Activated CD8-positive, alpha-beta memory T cell treated with anti-CD3 and anti-CD28 coated beads, Interleukin-2, amount 50 U/mL, for 4 hours (primary cell): Measurements from ENCODE around the gene TEKT3.

Experiments used
- DNase-seq: peaks from one replicate; pipeline ENCODE4 v3.0.0-alpha.2; 2020

TEKT3 gene

DNA sequence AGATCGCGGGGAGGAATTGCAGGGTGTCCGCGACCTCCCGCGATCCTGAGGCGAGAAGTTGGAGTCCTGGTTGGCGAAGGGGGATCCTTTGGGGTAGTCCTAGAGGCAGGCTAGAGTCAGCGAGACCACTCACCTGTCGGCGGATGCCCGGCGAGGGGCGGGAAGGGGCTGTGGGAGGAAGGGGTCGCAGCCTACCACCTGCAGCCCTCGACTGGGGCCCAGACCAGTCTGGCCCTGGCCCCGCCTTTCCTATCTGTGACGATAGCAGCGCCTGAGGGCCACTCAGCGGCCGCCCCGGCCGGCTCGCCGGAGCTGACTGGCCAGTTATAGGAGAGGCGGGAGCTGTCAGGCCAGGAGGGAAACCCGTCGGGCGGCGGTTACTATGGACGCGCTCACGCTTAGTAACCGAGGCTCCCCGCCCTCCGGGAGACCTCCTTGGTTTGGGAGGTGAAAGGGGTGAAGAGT is at the start of gene TEKT3:
TEKT3 (minus strand) TSS at position 213 of the 465 bp plus-strand sequence. CDS start 10,012 bp downstream, outside the sequence.
- DNase-seq = no peak

DNA sequence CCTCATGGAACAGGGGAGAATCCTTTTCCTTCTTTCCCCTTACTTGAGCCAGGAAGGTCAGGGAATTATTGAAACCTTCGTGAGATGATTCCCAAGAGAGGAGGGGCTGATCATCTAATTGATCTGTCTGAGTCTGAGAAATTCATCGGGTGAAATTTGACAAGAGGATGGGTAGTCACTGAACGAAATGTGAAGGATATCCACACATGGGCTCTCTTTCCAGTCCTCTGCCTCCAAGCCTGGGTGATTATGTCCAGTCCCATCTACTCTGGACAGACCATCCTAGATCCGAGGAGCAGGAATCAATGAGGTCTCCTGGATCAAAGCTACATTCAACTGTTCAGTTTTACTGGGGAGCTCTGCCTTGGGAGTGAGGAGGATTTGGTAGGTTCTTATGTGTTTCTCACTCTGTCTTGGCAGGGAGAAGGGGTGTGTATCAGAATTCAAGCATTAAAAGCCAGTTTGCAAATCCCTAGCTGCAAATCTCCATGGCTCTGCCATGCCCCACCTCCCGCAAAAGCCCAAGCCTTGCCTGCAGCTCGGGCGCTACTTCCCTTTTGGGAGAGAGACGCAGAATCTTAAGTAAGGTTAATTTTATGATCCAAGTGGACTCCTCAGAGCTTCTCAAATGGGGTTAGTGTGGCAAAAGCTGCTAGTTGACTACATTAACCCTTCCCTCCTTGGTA is 47.1 kb upstream of the TEKT3 start:
- no peak for DNase-seq

DNA sequence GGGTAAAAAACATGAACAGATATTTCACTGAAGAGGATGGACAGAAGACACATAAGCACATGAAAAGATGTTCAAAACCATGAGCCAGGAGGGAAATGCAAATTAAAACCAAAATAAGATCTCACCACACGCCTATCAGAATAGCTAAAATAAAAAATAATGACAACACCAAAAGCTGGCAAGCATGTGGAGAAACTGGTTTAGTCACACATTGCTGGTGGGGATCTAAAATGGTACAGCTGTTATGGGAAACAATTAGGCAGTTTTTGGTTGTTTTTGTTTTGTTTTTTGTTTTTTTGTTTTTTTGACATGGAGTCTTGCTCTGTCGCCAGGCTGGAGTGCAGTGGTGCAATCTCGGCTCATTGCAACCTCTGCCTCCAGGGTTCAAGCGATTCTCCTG is 44.7 kb upstream of the TEKT3 start:
- no peak for DNase-seq

DNA sequence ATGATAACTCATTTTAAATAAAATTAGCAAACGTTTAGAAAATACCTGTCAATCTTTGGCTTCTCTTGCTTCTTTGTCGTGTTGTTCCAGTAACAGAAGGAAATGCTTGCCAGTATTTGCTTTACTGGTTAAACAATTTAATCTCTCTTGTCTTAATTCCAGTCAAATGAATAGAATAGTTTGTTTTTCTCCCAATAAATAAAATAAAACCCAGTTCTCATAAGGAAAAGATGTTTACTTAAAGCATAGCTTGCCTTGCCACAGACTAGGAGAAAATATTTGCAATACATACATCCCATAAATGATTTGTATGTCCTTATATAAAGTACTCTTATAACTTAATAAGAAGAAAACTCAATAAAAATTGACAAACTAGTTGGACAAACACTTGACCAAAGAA is 43.9 kb upstream of the TEKT3 start:
- no peak for DNase-seq

DNA sequence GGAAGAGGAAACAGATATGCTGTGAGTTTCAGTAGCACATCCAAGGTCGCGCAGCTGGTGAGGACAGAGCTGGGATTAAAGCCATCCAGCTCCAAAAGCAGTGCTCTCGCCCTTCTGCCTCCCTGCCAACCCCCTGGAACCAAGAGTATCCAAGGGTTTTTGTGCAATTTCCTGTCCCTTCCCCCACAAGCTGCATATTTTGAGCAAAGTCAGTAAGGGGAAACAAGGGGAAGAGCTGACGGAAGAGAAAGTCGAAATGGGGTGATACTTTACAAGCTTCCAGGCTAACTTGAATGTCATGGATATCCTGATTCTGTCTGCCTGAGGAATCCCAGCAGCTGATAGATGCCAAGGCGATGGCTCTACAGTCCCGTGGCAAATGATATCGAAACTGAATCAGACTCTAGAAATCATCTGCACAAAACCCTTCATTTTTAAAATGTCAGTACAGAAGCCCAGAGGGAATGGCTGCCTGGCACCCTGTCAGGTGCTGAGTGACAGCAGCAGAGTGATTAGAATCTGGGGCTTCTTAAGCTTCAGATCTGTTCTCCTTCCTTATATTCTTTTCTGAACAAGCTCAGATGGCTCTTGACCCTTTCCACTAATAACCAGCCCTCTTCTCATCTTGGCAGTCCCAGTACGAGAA is 42.9 kb upstream of the TEKT3 start:
- no peak for DNase-seq

DNA sequence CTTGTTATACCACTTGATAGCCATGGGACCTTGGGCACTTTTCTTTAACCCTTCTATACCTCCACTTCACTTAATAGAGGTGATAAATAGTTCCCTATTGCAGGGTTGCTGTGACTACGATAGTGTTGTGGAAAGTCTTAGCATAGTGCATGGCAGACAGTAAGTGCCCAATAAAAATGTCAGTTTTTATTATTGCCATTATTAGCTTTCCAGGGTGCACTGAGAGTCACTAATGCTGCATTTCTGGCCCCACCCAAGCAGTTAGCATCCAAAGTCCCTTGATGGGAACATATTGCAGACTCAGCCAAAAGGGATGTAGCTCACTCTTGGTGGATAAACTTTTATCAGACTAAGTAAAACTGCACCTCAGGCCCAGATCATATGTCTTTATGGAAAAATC is 41.5 kb upstream of the TEKT3 start:
- DNase-seq = no peak

DNA sequence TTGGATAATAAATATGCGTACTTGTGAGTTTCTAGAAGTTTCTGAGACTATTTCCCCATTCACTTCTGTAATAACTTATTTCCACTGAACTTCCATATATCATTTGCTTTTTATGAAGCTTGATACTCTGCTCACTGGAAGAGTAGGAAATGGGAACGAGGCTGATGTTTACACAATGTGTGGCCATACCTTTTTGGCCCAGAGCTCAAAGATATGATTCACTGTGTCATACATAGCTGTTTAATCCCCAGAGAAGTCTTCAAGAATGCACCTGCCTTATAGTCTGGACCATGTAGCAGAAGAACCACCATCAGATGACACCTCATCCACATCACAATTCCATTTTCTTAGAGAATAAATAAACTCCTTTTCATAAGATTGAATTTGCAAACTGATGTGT is 40.3 kb upstream of the TEKT3 start:
- no peak for DNase-seq

DNA sequence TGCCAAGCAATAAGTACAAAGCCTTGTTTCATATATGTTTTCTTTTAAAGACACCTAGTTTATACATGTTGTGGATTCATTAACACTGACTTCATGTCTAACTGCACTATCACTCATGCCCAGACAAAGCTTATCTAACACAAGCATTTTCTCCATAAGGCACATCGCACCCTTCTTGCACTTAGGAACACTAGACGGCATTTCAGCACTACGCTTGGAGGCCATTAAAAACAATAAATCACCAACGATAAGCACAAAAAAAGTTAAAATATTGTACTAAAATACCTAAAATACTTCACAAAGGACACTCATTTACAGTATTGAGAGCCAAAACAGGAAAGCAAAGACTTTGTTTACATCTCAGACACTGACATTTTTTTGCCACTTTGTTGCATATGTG is 39.0 kb upstream of the TEKT3 start:
- DNase-seq = no peak

DNA sequence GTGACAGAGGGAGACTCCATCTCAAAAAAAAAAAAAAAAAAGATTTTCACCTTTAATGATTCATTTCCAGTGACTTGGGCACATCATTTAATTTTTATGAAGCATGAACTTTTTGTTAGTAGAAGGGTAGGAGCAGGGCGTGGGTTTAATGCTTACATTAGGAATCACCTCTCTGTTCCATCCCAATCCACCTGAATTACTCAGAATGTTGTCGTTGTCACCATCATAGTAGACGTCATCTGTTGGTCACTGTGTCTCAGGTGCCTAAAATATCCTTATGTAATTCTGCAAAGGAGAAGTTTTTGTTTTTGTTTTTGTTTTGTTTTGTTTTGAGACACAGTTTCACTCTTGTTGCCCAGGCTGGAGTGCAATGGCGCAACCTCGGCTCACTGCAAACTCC is 38.3 kb upstream of the TEKT3 start:
- DNase-seq = no peak

DNA sequence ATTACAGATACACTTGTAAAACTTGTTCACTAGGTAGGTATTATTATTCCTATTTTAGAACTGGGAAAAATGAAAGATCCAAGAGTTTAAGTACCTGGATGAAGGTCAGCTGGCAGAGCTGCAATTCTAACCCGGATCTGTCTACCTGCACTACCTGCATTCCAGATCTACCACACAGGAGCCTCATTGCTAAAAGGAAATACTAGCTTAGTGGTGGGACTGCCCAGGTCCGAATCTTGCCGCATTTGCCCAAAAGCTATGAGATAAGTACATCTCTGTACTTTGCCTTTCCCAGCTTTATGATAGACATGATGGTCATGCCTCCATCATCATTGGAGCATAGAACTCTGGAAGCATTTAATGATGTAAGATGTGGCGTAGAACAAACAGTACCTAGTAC is 36.8 kb upstream of the TEKT3 start:
- no peak for DNase-seq

DNA sequence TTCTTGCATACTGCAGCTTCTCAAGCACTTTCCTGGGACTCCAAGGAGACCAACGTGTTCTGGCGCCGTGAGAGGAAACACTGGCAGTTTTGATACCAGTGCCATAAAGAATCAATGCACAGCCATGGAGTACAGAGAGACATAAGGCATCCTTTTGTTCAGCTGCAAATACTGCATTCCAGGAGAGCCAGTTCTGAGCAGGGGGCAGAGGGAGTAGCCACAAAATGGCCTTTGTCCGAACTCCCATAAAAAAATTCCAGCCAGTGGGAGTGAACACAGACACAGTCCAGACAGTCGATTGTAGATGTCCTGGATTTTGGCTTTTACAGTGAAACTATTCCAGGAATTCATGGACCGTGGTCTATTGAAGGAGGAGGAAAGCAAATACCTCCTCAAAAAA is 36.2 kb upstream of the TEKT3 start:
- DNase-seq = no peak

DNA sequence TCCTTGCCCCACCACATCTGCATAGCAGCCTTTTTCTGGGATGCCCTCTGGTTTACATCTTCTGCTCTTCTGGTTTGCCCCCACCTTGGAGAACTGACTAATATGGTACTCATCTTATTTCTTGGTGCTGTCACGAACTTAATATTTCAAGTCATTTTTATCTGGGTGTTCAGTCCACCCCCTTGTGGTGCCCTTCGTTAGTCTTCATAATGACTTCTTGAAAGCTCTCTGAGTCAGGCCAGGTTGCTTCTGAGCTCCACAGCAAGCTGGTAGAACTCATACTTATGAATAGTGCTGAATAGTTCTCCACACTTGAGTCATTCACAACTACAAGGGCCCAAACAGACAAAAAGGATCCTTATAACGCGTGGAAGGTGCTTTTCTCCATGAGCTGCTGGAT is 35.8 kb upstream of the TEKT3 start:
- no peak for DNase-seq

DNA sequence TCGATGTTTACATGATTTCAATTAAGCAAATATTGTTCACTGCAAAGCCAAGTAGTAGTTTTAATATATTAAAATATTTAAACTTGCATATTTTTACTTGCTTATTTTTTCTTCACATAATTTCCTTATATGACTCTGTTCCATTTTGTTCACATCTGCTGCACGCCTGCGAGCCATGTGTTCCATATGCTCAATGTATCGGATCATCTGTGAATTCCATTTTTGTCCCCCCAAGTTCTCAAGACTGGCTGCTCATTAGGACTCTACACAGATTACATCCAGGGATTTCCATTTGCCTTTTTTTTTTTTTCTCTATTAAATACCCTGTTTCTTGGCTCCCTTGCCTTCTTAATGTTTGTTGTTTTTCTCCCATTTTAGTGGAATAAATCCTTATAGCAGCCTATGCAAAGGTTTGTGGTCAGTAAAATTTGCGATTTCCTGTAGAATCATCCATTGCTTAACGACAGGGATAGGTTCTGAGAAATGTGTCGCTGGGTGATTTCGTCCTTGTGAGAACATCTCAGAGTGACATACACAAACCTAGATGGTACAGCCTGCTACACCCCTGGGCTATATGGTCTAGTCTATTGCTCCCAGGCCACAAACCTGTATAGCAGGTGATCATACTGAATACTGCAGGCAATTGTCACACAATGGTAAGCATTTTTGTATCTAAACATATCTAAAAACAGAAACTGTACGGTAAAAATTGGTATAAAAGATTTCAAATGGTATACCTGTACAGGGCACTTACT is 30.2 kb upstream of the TEKT3 start:
- no peak for DNase-seq

DNA sequence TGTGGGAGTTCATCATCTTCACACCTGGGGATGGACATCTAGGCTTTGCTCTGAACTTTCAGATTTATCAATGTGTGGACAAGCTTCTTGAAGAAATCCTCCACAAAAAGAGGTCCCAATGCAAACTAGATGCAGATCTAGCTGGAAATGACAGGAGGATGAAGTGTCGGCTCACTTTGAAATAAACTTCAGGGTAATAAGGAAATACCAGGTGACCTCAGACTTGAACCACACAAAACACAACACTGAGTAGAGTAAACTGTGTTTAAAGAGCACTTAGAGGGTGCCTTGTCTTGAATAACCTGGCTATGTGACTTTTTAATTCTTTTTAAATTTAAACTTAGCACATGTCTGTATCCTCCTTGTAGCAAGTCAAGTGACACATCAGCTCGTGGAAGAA is 27.2 kb upstream of the TEKT3 start:
- no peak for DNase-seq

DNA sequence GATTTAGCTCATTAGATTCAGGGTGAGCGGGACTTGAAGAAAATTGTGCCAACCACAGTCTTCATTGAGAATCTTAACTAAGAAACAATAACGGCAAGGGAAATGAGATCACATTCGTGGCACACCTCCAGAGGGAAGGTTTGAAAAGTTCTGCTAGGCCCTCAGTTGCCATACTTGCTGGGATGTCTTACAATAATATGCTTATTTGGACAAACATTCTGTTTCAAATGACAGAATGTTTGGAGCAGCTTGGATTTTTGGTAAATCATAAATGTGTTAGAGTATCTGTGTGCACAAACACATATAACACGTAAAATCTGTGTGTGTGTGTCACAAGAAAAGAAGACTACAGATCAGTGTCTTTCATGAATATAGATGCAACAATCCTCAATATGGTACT is 24.6 kb upstream of the TEKT3 start:
- DNase-seq = no peak

DNA sequence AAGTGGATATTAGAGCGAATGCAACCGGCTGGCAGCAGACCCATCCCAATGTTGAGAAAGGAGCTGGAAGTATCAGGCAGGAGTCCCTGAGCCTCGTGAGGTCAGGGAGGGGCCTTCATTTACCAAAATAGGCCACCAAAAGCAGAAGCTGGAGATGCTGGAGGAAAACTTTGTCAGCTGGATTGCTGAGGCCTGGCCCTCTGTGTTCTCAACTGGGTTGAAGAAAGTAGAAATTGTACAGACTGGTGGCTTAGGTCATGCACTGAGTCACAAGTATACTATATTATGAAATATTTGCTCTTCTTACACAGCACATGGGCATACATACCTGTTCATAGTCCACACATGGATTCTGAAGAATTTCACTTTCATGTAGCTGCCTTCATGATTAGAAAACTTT is 23.2 kb upstream of the TEKT3 start:
- no peak for DNase-seq

DNA sequence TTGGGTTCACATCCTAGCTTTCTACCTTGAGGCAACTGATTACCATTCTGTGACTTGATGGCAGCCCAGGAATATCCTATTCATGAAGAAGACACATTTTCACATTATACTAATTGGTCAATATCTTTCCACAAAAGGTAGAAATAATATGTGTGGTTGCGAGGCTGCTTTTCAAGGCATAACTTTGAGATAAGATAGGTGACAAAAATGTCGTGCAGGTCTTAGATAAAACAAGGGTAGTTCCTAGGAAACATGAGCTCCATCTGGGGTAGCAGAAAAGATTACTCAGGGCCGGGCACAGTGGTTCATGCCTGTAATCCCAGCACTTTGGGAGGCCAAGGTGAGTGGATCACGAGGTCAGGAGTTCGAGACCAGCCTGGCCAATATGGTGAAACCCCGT is 22.3 kb upstream of the TEKT3 start:
- DNase-seq = no peak

DNA sequence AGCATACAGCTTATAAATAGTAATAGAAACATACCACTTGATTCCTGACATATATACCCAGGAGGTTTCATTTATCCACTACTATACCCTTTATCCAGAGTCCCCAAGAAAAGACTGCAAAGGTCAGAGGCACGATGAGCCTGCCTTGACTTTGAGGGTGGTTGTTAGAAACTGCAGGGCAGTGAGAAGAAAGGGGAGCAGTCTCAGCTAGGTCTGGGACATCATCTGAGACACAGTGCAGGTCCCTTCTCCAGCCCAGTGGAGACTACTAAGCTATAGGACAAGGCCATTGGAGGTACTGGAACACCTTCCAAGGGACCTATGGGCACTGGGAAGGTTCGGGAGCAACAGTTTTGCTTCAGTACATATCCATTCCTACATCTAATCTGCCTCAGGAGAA is 20.2 kb upstream of the TEKT3 start:
- DNase-seq = no peak

DNA sequence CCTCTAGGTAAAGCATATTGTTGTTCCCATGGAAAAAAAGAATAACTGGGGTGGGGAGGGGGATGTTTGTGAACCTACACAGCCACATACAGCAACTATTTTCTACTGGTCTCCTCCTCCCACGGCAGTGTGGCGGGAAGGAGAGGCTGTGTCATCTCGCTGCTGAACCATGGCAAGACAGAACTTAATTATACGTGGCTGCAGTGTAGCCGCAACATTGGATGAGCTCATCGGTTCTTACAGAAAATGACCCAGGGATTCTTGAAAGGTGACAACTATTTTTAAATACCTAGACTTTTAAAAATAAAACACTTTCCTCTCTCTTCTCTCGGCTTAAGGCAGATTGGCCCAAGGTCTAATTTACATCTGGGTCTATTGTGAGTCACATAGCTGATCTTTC is 19.8 kb upstream of the TEKT3 start:
- no peak for DNase-seq

DNA sequence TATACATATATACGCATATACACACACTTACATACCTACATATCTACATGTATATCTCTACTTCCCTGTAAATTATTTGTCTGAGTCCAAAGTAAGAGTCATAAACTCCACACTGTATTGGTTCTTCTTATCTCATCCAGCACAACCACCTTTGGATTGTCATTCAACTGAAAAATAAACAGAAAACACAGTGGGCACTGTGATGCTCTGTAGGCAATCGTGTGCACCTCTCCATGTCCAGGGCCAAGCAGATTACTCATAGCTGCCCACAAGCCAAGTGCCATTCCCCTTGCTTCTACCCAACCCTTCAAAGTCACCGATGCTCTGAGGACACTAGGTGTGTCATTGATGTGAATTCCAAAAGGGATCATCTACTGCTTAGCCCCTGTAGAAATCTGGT is 12.9 kb upstream of the TEKT3 start:
- DNase-seq = no peak

DNA sequence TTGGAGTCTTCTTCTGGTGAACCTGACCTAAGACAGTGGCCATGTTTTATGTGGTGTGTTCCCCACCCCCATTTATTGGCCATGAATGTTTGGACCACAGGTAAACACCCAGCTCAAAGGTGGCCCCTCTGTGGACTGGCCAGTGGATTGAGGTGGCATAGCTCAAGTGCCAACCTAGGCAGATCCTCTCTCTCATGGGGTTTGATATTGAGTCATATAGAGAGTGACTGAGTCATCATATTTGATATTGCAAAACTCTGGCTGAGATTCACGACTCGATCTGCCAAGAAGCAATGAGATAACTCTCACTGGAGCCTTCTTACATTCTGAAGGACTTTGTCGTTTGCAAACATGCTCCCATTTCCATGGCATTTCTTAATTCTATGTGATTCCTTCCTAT is 10.5 kb upstream of the TEKT3 start:
- no peak for DNase-seq

DNA sequence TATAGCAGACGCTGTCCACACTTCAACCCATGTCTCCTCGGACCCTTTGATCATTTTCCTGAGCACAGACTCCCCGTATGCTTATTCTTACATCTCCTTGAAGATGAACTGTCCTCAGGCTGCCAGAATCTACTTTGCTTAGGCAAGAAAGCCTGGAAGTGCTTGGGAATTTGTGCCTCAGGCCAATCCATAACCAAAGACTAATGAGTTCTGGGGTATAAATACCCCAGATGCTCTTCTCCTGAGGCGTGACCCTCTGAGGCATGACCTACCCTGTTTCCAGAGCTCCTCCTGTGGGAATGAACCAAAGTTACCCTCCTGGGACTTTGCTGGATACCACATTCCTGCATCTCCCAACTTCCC is 10.1 kb upstream of the TEKT3 start:
- DNase-seq = no peak

DNA sequence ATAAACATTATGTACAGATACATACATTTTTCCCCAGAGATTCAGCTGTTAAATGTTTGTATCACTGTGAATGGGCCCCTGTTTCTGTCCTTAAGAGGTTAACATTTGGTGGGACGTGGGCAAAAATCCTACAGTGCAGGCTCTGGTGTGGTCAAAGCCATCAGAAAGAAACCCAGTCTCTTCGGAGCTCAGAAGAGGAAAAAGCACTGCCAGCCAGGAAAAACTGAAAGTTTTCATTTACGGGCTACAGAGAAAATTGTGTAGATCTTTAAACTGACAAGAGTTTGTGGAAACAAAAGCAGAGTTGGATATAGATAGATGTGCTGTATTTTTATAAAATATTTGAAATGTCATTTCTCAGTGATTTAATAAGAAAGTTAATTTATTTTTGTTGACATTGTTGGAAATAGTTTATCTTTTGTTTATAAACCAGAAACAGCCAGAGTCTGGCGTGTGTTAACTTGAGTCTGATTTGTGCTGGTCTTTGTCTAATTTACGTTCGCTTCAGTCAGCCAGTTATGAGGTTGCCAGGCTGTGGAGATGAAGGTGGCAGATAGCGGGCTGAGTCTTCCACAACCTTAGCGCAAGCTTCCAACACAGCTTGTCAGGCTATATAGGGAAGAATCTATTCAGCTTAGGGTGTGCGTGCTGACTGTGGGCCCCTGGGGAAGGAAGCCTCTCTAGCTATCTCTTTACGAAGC is 9.5 kb upstream of the TEKT3 start:
- no peak for DNase-seq

DNA sequence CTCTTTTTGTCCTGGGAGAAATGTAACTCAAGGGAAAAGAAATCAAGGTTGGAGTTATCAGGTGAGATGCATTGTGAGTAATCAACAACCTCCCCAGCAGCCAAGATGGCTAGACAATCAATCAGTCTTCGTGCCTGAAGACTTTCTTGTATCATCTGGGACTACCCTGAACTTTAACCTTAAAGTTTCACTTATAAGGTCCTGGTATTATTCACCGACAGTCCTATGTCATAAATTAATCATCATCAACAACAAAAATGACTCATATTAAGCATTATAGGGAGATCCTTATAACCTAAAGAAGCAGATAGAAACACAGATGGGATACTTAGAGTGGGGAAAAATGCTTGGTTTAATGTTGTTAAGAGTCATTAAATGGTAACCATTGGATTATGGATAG is 7.7 kb upstream of the TEKT3 start:
- no peak for DNase-seq
